DMS153 (cell line): ENCODE results near the gene SELENOI.

Experiments used
- DNase-seq: peaks from one replicate; lab custom pipeline; 2025; lab: John Stamatoyannopoulos, UW

SELENOI gene

GRCh38 chr2:26412091-26412673 lies 66.2 kb downstream of the SELENOI start:
- no peak for DNase-seq

GRCh38 chr2:26414311-26414710 lies 68.4 kb downstream of the SELENOI start:
- DNase-seq, result no peak

GRCh38 chr2:26421961-26422360 lies 76.0 kb downstream of the SELENOI start:
- DNase-seq, result no peak

- DNase-seq, result no peak
Observed at GRCh38 chr2:26422947-26423629, 77.1 kb downstream of the SELENOI start.

- DNase-seq, result no peak
Observed at GRCh38 chr2:26423750-26424149, 77.8 kb downstream of the SELENOI start.

- DNase-seq, result no peak
Observed at GRCh38 chr2:26424221-26424620, 78.3 kb downstream of the SELENOI start.

GRCh38 chr2:26428846-26429245 lies 82.9 kb downstream of the SELENOI start:
- DNase-seq, result no peak

GRCh38 chr2:26429779-26430578 lies 84.0 kb downstream of the SELENOI start:
- DNase-seq, result peak; percentile 62

GRCh38 chr2:26430826-26431225 lies 84.9 kb downstream of the SELENOI start:
- DNase-seq, result no peak

- no peak for DNase-seq
Observed at GRCh38 chr2:26432363-26432762, 86.4 kb downstream of the SELENOI start.

- DNase-seq, result no peak
Observed at GRCh38 chr2:26432859-26433258, 86.9 kb downstream of the SELENOI start.

GRCh38 chr2:26435106-26435505 lies 89.2 kb downstream of the SELENOI start:
- no peak for DNase-seq

GRCh38 chr2:26438526-26438925 lies 92.6 kb downstream of the SELENOI start:
- DNase-seq, result peak; percentile 2

GRCh38 chr2:26438926-26439325 lies 93.0 kb downstream of the SELENOI start:
- DNase-seq, result no peak

GRCh38 chr2:26442301-26442700 lies 96.4 kb downstream of the SELENOI start:
- no peak for DNase-seq

- DNase-seq, result no peak
Observed at GRCh38 chr2:26442707-26443106, 96.8 kb downstream of the SELENOI start.

GRCh38 chr2:26444236-26444635 lies 98.3 kb downstream of the SELENOI start:
- no peak for DNase-seq
